ENCODE results near the gene RCBTB2.

The RCBTB2 gene

DNA sequence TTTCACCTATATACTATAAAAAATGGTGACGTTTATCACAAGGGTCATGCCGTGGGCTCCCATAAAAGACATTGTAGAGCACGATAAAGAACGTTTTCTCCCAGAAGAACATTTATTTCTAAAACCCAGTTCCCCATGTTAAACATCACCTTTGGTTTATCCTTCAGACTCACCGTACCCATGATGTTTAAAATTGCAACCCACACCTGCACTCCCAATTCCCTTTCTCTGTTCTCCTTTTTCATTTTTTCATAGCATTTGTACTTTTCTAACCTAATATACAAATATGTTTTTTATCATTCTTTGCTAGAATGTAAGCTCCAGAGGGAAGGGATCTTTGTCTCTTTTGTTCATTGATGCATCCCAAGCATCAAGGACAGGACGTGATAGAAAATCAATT is 2.0 kb downstream of the RCBTB2 start:
- DNase-seq (ENCODE audit: low spot score), result no peak

DNA sequence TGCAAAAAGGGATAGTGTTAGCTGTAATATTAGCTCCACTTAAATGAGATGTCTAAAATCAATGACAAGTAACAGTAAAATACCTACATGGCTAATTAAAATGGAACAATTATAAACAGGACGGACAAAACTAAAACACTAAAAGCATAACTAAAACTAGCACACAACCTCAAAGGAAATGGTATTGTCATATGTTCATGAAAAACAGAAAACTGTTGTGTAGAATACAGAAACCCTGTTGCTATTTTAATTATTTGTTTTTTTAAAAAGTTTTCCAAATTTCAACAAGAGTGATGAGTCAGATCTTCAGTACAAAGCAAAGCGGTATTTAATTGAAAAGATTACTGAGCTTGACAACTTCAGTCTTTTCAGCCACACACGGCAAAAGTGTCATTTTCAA is 4.2 kb downstream of the RCBTB2 start:
- DNase-seq (ENCODE audit: low spot score), result no peak

DNA sequence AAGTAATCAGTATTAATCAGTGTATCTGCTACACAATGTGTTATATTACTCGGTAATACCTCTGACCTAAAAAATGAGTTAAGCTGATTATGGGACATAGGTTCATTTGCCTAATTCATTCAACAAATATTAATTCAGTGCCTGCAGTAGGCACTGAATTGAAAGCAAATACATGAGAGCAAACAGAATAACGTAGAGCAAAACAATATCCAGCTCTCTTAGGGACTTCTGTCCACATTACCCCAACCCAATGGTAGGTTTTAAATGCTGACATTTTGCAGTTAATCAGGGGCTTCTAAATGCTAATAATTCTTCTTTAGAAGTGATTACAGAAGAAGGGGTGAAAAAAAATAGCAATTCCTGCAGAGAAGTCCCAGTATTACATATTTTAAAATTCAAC is 4.9 kb downstream of the RCBTB2 start:
- no peak for DNase-seq (ENCODE audit: low spot score)

DNA sequence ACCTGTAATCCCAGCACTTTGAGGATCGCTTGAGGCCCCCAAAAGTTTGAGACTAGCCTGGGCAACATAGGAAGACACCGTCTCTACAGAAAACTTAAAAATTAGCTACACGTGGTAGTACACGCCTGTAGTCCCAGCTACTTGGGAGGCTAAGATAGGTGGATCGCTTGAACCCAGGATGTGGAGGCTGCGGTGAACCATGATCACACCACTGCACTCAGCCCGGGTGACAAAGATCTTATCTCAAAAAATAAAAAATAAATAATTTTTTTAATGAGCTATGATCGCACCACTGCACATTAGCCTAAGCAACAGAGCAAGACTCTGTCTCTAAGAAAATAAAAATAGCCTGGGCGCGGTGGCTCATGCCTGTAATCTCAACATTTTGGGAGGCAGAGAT is 6.6 kb downstream of the RCBTB2 start:
- DNase-seq (ENCODE audit: low spot score), result no peak

DNA sequence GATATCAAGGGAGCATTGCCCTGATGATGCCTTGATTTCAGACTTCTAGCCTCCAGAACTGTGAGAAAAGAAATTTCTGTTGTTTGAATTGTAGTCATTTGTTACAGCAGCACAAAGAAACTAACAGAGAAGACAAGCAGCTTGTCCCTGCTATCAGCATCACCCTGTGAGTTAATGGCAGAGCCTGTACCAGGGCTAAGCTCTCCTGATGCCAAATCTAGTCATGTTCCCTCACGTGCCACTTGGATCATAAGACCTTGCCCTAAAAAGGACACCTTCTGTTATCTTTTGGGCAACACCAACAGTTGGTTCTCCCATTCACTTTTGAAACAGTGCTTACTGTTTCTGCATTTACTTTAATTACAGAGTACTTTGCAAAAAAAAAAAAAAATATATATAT is 14.8 kb downstream of the RCBTB2 start:
- no peak for DNase-seq (ENCODE audit: low spot score)

DNA sequence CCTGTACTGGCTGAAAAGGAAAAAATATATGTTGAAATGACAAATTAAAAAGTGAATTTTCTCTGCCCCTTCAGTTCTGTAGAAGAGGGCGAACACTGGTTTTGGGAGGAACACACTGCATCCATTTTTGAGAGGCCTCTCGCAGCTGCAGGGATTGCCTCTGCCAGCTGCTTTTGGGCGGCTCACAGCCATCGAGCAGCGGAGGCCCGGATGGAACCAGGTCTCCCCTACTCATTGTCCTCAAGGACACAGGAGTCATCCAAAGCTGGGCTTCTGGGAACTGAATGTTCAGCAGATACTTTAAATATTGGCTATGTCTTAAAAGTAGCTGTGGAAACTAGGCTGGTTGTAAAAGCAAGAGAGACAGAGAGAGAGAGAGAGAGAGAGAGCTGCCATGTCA is 17.1 kb downstream of the RCBTB2 start:
- no peak for DNase-seq (ENCODE audit: low spot score)

DNA sequence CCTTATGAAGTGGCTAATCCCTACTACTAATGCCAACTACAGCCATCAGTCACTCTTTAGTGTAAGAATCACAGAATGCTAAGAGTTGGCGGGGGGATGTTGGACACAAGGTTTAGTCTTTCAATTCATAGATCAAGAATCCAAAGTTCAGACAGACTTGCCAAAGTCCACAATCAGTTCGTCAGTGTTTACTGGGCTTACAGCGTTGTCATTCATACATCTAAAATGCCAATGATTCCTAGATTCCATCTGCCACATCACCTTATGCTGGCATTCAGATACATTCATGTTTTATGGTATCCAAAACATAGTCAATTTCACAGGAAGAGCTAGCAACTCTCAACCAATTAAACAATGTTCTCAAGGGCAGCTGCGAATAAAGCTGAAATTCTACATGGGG is 18.1 kb downstream of the RCBTB2 start:
- no peak for DNase-seq (ENCODE audit: low spot score)

DNA sequence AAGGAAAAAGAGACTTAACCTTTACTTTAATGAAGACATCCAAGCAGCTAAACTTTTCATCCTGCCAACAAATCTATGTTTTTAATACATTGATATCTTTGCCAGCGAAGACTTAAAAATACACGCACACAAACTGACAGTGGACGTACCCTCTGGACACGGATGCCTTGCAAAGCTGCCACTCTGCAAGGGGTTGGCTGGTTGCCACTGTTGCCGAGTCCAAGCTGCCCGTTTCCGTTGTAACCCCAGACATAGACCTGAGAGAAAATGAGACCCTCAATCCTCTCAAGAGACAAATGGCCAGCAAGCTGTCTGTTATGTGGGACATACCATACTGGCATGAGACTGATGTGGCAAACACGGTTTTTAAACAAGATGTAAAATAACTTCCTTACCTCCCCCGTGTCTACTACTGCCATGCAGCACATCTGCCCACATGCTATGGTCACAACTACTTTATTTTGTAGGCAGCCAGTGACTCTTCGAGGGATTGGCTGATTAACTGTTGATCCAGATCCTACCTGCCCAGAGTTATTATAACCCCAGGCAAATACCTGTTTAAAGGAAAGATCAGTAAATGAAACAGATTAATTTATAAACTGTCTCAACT is 21.2 kb downstream of the RCBTB2 start:
- no peak for DNase-seq (ENCODE audit: low spot score)

DNA sequence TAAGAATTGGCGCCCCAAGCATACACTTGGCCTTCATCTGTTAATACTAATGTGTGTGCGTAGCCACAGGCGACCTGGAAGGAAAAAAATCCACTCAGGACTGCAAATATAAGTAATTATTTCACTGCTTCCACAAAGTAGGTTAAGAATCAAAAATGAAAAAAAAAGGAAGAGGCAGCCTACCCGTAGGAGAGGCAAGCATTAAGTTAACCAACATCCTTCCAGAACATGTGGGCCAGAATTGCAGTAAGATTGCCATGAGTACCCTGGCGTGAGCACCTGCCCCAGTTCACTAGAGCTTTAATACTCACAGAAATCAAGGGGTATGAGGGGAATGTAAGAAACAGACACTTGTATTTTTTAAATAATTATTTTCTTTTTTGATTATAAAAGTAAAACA is 22.2 kb downstream of the RCBTB2 start:
- DNase-seq (ENCODE audit: low spot score), result no peak

DNA sequence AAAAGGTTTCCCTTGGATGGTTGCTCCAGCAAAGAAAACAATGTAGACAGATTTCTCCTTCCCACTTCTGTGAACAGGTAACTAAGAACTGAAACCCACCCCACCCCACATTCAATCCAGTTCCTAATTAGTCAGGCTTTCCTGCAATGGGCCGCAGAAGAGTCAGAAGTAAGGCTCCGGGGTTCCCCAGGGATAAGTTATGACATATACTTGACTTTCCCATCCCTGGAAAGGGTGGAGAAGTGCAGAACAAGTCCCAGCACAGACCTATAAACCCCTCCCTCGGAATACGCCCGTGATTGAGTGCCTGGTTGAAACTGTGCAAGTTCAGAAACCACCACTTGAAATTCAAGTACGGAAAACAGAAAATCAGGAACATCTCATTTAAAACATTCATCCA is 24.9 kb downstream of the RCBTB2 start:
- DNase-seq (ENCODE audit: low spot score), result no peak

DNA sequence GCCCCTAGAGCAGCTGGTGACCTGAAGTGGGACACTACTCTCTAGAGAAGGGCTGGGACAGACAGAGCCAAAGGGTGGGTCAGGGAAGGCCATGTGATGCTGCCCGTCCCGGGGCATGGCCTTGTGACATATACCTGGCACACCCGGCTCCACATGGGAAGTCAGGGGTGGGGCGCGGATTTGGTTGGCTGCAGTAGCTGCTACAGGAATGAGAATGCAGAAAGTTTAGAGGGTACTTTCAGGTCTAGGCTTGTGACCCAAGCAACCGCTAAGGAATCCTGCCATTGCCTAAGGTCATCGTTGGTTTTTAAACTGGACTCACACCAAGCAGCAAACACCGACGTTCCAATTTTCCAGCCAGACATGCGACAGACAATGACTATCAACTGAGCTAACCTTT is 25.9 kb downstream of the RCBTB2 start:
- DNase-seq (ENCODE audit: low spot score), result no peak

DNA sequence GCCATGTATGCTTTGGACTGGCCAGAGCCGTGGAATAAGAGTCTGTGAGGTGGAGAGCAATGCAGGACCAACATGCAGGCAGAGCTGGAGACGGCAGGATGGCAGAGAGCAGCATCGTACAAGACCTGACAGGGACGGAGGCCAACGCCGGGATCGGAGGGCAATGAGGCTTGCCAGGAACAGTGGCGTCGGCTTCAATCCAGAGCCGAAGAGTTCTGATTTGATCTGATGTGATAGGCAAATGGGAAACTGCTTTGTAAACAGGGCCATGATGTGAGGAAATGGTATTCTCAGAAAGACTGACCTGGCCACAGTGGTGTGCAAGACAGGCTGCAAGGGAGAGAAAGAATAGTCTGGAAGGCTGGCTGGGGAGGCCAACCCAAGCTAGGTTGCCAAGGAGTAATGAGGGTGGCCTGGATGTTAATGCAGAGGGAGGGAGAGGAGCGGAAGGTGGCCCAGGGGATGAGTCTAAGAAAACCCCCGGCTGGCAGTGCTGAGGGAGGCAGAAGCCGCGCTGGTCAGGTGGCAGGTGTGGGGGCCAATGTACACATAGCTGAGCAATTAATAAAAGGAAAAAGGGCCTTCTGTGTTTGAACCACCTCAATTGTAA is 26.7 kb downstream of the RCBTB2 start:
- DNase-seq (ENCODE audit: low spot score), result no peak

DNA sequence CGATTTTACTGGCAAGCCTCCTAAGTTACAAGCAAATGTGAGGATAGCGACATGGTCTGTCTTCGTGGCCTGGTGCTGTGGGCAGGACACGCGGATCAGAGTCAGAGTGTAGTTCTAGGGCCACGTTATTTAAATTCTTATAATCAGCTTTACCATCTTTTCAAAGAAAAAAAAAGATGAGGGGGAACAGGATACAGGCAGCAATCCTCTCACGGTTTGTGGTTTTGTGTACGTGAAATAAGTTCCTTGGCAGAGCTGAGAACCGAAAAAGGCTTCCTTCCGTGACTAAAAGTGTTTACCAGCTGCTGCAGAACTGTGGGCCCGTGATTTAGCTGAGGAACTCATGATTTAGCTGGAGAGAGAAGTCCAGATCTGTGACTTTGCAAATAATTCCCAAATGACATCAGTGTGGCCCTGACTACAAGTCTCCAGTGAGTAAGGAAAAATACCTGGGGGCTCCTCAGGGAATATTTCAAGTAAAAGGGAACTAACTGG is 27.2 kb downstream of the RCBTB2 start:
- DNase-seq (ENCODE audit: low spot score), result no peak

DNA sequence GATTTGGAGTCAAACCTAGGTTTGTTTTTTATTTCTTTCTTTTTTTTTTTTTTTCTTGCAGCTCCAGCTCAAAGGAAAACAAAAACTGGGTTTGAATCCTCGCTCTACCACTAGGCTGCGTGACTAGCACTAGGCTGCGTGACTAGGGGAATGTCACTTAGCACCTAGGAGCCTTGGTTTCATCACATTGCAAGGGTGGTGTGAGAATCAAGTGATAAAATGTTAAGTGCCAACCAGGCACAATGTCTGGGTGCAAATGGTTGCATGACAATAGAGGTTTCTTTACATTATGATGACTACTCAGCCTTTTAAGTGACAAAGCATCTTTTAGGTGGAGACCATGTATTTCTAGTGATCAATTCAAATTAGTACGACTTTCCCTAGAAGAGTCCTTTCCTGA is 27.9 kb downstream of the RCBTB2 start:
- DNase-seq (ENCODE audit: low spot score), result no peak

DNA sequence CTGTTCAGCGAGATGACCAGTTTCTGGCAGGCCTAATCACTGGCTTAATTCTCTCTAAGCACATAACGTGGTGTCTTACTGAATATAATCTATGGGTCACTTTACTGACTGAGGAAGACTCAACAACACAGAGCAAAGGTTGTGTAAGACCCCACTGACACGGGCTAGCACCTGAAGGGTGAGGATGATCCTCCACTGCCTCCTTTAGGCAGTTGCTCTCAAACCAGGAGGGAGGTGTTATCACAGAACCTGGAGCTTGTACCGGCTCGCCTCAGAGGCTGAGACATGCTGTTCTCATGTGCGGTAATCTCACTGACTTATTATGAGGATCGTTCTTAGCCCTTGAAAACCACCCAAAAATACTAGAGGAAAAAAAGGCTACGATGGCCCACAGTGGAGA is 28.3 kb downstream of the RCBTB2 start:
- no peak for DNase-seq (ENCODE audit: low spot score)

DNA sequence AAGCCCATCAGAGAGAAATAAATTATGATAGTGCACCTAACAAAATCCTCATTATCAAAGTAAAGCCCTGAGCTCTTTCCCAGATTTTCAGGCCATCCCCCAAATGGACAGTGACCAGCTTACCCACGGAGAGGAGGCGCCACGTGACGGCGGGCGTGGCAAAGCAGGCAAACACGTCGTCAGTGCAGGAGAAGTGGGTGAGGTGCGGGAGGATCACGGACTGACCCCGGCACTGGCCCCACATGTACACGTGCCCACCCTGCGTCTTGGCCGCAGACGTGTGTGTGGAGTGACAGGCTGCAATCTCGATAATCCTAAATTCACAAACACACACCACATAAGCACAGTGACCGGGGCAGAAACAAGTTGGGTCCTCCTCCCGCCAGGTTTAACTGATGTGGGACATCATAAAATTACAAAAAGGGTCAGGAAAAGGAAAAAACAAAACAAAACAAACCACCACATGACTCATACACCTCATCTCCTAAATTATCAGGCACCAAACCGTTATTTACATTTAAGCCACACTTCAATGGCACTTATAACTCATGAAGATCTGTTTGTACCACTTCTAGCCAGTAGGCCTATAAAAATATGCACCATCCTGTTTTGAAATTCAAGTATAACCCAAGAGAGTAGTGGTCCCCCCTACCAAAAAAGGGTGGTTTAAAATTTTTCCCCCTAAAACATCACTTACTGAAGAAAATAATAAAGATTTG is 30.1 kb downstream of the RCBTB2 start:
- DNase-seq (ENCODE audit: low spot score), result no peak

DNA sequence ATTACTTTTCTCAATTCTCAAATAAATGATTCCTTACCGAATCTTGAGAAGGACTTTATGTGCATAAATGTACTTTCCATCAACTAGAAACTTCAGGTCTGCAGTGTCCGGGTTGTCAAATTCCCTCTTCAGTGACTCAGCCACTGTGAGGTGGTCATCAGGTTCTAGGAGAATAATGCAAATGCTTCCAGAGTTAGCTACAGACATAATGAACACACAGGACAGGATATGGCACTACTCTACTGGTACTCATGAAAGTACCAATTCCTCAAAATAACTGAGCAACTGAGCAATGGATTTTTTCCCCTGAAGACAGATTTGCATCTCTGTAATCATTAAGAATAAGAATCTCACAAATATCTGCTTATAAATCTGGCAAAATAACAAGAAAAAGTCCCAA is 31.2 kb downstream of the RCBTB2 start:
- no peak for DNase-seq (ENCODE audit: low spot score)

DNA sequence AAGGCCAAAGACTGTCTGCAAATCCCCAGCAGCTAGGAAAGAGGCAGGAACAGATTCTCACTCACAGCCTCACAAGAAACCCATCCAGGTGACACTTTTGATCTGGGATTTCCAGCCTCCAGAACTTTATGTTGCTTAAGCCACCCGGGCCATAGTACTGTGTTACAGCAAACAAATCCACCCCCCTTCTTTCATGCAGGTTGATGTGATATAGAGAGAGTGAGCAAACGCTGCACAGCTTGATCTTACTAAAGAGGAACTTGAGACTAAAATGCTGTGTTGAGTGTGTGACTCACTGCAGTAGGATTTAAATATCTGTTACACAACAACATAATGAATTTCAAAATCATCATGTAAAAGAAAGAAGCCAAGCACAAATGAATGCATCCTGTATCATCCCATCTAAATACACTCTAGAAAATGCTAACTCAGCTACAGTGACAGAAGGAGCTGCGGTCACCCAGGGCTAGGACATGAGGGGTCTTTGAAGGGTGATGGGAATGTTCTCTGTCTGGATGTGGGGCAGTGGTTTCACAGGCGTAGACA is 32.2 kb downstream of the RCBTB2 start:
- DNase-seq (ENCODE audit: low spot score), result no peak

DNA sequence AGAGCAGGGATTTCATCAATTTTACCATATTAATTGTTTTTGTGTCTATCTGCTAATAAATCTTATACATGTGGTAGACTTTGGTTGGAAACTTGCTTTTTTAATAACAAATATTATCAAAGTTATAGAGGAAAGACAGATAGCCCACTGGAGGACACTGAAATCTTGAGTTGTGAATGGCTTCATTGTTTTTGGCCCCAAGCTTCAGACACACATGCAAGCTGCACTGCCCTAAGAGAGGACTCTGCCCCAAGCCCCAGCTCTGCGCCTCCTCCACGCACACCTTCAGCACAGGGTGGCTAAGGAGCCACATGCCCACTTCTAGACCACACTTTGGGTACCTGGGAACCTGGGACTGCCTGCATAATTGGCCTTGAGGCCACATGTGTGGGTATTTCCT is 35.2 kb downstream of the RCBTB2 start:
- DNase-seq (ENCODE audit: low spot score), result no peak

DNA sequence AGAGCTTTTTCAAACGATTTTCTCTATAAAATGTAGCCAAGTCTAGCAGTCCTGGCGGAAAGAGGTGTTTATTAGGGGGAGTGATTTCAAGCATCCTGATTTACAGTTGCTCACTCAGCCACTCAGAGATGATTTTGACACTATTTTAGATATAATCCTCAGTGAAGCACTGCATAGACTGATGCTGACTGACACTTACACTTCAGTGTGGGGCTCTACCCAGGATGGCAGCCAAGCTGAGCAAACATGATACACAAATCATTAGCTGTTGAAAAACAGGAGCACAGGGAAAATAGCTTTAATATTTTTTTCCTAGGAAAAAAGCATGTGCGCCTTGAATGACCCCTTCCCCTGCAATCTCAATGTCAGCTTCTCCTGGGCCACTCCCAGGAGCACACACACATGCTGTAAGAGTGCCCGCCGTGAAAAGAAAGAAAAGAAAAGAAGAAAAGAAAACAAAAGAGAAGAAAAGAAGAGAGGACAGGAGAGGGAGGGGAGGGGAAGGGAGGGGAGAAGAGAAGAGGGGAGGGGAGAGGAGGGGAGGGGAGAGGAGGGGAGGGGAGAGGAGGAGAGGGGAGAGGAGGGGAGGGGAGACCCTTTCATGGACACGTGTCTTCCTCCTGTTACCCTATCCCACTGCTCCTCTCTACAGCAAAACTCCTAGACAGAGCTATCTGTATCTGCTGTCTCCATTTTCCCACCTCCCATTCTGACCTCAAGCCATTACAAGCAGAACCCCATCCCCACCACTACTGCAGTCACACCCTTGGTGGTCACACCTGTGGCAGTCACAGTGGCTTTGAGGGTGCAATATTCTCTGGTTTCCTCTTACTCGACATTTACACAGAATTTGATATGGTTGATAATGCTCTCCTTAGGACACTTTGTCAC is 36.4 kb downstream of the RCBTB2 start:
- no peak for DNase-seq (ENCODE audit: low spot score)

DNA sequence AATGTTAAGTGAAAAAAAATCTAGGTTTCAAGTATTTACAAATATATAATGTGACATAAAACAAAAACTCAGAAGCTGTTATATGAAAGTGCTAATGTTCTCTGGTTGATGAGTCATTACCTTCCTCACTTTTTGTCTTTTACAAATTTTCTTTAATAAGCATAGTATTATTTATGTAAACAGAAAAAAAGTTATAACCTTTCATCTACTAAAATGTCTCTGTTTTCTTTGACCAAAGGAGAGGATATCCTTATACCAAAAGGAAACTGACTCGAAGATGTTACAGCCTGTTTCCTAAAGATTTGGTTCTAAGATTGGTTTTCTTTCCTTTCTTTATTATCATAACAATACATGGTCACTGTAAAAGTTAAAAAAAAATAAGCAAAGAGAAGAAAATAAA is 38.0 kb downstream of the RCBTB2 start:
- DNase-seq (ENCODE audit: low spot score), result no peak

DNA sequence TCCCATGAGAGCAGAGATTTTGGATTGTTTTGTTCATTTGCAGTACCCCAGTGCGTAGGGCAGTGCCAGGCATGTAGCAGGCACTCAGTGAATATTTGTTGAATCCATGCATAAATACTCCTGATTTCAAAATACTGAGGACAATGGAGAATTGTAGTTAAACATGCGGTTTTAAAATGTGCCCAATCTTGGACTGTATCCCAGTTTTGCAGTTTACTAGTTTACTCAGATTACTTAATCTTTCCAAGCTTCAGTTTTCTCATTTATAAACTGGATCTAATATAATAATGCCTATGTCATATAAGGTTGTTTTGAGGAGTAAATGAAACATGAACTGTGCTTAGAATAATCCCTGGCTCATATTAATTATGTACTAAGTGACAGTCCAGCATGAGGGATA is 39.0 kb downstream of the RCBTB2 start:
- DNase-seq (ENCODE audit: low spot score), result no peak
